Measurements from ENCODE around the gene CTDSPL. TPM values are rescaled to one million over a fixed set of nuclear protein-coding genes. Genes with fewer than 3 reads are reported as not detected.
A peak's percentile ranks its signal among the peaks of the same experiment; 100 is the strongest.
"Not testable (repeated sequence)": the region's sequence is repeated elsewhere in the genome, so short reads cannot be mapped to it uniquely, and the experiment has no call there.

CTDSPL gene
- total and polyA plus RNA-seq, 2 of the 8 experiments (the other 6 are each of a cell fraction or from before 2014, with no cell fraction given) = 20.3 to 42.2 TPM

GRCh38 chr3:38033586-38033985, 171.9 kb downstream of the CTDSPL start:
- peaks cover 13 to 29% (median 25%) of the 10 kb centered on the region in 4 experiments for H3K27me3 ChIP-seq (replicated peaks in 1 of 4; ENCODE audit: control insufficient read depth in 3 of 4, extremely low read depth in 1 of 4, insufficient read depth in 3 of 4, low read length in 3 of 4)
- H3K4me1 ChIP-seq (replicated peaks in 1 of 4; ENCODE audit: control insufficient read depth in 3 of 4, insufficient read depth in 4 of 4, low read length in 3 of 4); H3K9me3 ChIP-seq (ENCODE audit: insufficient read depth in 2 of 2, low read depth in 1 of 2, low read length in 1 of 2); H2BK5ac ChIP-seq (ENCODE audit: low read depth, low read length); H4K8ac ChIP-seq (ENCODE audit: extremely low read depth, insufficient read depth, low read length); FAIRE-seq; H3K79me2 ChIP-seq (ENCODE audit: control insufficient read depth in 1 of 2, insufficient read depth in 2 of 2, low read length in 2 of 2); H3K18ac ChIP-seq (ENCODE audit: extremely low read depth, low read length); H3K4ac ChIP-seq (replicated peaks; ENCODE audit: insufficient read length, low read depth, low read length); H3K79me1 ChIP-seq (ENCODE audit: low read depth, low read length); H4K91ac ChIP-seq (replicated peaks; ENCODE audit: insufficient read length, low read length); H3K36me3 ChIP-seq (ENCODE audit: control insufficient read depth in 2 of 4, insufficient read depth in 4 of 4, low read length in 3 of 4); H2AK5ac ChIP-seq (ENCODE audit: low read depth, low read length); H3K23ac ChIP-seq (ENCODE audit: insufficient read length); H3K14ac ChIP-seq (ENCODE audit: insufficient read length); H3K27ac ChIP-seq (ENCODE audit: low read depth, low read length); H4K5ac ChIP-seq (ENCODE audit: insufficient read length, low read depth, low read length); H2BK15ac ChIP-seq (ENCODE audit: low read length); DNase-seq (ENCODE audit: low read depth in 1 of 2, low spot score in 2 of 2); H4K20me1 ChIP-seq (replicated peaks in 1 of 2; ENCODE audit: control insufficient read depth in 1 of 2, insufficient read depth in 2 of 2, low read length in 2 of 2); H2BK20ac ChIP-seq (ENCODE audit: low read length); H3K4me3 ChIP-seq (ENCODE audit: extremely low read depth in 1 of 4, insufficient read depth in 2 of 4, low read depth in 3 of 4, low read length in 4 of 4); H3K4me2 ChIP-seq (ENCODE audit: insufficient read depth in 1 of 2, low read depth in 2 of 2, low read length in 2 of 2); H3K9ac ChIP-seq (replicated peaks in 1 of 4; ENCODE audit: extremely low read depth in 1 of 4, low read depth in 3 of 4, low read length in 3 of 4); H2AFZ ChIP-seq (ENCODE audit: low read length); H2BK12ac ChIP-seq (ENCODE audit: low read depth, low read length); H2BK120ac ChIP-seq (replicated peaks; ENCODE audit: low read depth, low read length); H3K56ac ChIP-seq (replicated peaks; ENCODE audit: insufficient read length, low read depth, low read length): not testable (repeated sequence)
- ChIA-PET POLR2A (ENCODE audit: partially characterized antibody) (interaction anchor here (0.7 kb wide), 1 partner anchor 259 kb away, joined by 4 read pairs; no protein-coding TSS in a partner anchor), CTCF (ENCODE audit: partially characterized antibody) (interaction anchor here (1.0 to 1.7 kb wide), 2 partner anchors 30 to 52 kb away, joined by 3 read pairs; no protein-coding TSS in a partner anchor)
- WGBS, 2 experiments (ENCODE audit: extremely low coverage in 1 of 2, insufficient coverage in 1 of 2, insufficient read length in 1 of 2, insufficient replicate concordance in 2 of 2, low coverage in 1 of 2, low lambda C conversion rate in 2 of 2, missing lambda C conversion rate in 1 of 2) = 91% methylated on average over 6 of the region's 7 CpGs; no CpG with 5 or more reads in 1 of the 2 experiments
- peaks cover 11% of the 10 kb centered on the region; the same call in 1 of the 2 replicates for H3K23me2 ChIP-seq (ENCODE audit: low read depth, low read length)

Small RNA genes within 50 kb of the gene (microRNA-seq; reads per million reads assigned to microRNA genes)
- gene MIR26A1 (ENCODE audit: borderline microRNAs expressed in 2 of 2, borderline number of aligned reads in 2 of 2, borderline replicate concordance in 1 of 2) = 2.3 to 14.6 reads per million in 2 experiments

Small RNA genes within 50 kb of the gene (small RNA-seq; reads per million reads assigned to genes)
- gene MIR26A1 (ENCODE audit: insufficient read depth) (25.6 reads per million, percentile 94 among the genes with 10 or more reads in this experiment), gene RF00019 (ENCODE audit: insufficient read depth) (not detected)

Other genes starting within 250 kb of the CTDSPL start
- 4.1 and 4.6 TPM in 2 replicates for gene VILL, start 128.9 kb downstream of the CTDSPL start, total RNA-seq (2021; fragmentation: NEBNext Ultra II Directional; extraction: Animal tissue kit (Norgen Biotek cat#: 25700))
- 4.2 and 7.4 TPM in 2 replicates for gene VILL, start 128.9 kb downstream of the CTDSPL start, polyA plus RNA-seq (2011; rRNA removed)
- 15.7 and 19.2 TPM in 2 replicates for gene PLCD1, start 167.8 kb downstream of the CTDSPL start, total RNA-seq (2021; fragmentation: NEBNext Ultra II Directional; extraction: Animal tissue kit (Norgen Biotek cat#: 25700))
- 15.3 and 25.7 TPM in 2 replicates for gene PLCD1, start 167.8 kb downstream of the CTDSPL start, polyA plus RNA-seq (2011; rRNA removed)
- gene DLEC1, start 177.3 kb downstream of the CTDSPL start, total RNA-seq (2021; fragmentation: NEBNext Ultra II Directional; extraction: Animal tissue kit (Norgen Biotek cat#: 25700)) = 0.75 and 0.76 TPM in 2 replicates
- 0.26 and 0.36 TPM in 2 replicates for gene DLEC1, start 177.3 kb downstream of the CTDSPL start, polyA plus RNA-seq (2011; rRNA removed)